T-helper 2 cell (primary cell): ENCODE measurements around the gene MCCD1.
A peak's percentile ranks its signal among the peaks of the same experiment; 100 is the strongest.

Source experiments
- DNase-seq, 5 experiments: peaks; one replicate each; pipeline versions ENCODE4 v3.0.0 to v3.0.0-alpha.2; 2012 to 2022

Gene MCCD1

DNA sequence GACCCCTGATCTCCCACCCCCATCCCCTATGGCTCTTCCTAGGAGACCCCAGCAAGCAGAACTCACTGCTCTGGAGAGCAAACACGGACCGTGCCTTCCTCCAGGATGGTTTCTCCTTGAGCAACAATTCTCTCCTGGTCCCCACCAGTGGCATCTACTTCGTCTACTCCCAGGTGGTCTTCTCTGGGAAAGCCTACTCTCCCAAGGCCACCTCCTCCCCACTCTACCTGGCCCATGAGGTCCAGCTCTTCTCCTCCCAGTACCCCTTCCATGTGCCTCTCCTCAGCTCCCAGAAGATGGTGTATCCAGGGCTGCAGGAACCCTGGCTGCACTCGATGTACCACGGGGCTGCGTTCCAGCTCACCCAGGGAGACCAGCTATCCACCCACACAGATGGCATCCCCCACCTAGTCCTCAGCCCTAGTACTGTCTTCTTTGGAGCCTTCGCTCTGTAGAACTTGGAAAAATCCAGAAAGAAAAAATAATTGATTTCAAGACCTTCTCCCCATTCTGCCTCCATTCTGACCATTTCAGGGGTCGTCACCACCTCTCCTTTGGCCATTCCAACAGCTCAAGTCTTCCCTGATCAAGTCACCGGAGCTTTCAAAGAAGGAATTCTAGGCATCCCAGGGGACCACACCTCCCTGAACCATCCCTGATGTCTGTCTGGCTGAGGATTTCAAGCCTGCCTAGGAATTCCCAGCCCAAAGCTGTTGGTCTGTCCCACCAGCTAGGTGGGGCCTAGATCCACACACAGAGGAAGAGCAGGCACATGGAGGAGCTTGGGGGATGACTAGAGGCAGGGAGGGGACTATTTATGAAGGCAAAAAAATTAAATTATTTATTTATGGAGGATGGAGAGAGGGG lies 44.7 kb downstream of the MCCD1 start:
- no peak for DNase-seq

DNA sequence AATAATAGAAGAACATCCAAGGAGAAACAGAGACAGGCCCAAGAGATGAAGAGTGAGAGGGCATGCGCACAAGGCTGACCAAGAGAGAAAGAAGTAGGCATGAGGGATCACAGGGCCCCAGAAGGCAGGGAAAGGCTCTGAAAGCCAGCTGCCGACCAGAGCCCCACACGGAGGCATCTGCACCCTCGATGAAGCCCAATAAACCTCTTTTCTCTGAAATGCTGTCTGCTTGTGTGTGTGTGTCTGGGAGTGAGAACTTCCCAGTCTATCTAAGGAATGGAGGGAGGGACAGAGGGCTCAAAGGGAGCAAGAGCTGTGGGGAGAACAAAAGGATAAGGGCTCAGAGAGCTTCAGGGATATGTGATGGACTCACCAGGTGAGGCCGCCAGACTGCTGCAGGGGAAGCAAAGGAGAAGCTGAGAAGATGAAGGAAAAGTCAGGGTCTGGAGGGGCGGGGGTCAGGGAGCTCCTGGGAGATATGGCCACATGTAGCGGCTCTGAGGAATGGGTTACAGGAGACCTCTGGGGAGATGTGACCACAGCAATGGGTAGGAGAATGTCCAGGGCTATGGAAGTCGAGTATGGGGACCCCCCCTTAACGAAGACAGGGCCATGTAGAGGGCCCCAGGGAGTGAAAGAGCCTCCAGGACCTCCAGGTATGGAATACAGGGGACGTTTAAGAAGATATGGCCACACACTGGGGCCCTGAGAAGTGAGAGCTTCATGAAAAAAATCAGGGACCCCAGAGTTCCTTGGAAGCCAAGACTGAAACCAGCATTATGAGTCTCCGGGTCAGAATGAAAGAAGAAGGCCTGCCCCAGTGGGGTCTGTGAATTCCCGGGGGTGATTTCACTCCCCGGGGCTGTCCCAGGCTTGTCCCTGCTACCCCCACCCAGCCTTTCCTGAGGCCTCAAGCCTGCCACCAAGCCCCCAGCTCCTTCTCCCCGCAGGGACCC lies 45.6 kb downstream of the MCCD1 start:
- no peak for DNase-seq

DNA sequence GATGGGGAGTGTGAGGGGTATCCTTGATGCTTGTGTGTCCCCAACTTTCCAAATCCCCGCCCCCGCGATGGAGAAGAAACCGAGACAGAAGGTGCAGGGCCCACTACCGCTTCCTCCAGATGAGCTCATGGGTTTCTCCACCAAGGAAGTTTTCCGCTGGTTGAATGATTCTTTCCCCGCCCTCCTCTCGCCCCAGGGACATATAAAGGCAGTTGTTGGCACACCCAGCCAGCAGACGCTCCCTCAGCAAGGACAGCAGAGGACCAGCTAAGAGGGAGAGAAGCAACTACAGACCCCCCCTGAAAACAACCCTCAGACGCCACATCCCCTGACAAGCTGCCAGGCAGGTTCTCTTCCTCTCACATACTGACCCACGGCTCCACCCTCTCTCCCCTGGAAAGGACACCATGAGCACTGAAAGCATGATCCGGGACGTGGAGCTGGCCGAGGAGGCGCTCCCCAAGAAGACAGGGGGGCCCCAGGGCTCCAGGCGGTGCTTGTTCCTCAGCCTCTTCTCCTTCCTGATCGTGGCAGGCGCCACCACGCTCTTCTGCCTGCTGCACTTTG lies 46.7 kb downstream of the MCCD1 start, which contains the start of gene TNF:
TNF (plus strand) TSS at position 231 of the 567 bp plus-strand sequence; CDS start at position 408, 177 bp downstream.
- DNase-seq = peak; percentile 48 to 80 (median 70)

DNA sequence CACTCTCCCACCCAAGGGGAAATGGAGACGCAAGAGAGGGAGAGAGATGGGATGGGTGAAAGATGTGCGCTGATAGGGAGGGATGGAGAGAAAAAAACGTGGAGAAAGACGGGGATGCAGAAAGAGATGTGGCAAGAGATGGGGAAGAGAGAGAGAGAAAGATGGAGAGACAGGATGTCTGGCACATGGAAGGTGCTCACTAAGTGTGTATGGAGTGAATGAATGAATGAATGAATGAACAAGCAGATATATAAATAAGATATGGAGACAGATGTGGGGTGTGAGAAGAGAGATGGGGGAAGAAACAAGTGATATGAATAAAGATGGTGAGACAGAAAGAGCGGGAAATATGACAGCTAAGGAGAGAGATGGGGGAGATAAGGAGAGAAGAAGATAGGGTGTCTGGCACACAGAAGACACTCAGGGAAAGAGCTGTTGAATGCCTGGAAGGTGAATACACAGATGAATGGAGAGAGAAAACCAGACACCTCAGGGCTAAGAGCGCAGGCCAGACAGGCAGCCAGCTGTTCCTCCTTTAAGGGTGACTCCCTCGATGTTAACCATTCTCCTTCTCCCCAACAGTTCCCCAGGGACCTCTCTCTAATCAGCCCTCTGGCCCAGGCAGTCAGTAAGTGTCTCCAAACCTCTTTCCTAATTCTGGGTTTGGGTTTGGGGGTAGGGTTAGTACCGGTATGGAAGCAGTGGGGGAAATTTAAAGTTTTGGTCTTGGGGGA lies 47.4 kb downstream of the MCCD1 start:
- DNase-seq = peak in 1 of 5 experiments; percentile 45

DNA sequence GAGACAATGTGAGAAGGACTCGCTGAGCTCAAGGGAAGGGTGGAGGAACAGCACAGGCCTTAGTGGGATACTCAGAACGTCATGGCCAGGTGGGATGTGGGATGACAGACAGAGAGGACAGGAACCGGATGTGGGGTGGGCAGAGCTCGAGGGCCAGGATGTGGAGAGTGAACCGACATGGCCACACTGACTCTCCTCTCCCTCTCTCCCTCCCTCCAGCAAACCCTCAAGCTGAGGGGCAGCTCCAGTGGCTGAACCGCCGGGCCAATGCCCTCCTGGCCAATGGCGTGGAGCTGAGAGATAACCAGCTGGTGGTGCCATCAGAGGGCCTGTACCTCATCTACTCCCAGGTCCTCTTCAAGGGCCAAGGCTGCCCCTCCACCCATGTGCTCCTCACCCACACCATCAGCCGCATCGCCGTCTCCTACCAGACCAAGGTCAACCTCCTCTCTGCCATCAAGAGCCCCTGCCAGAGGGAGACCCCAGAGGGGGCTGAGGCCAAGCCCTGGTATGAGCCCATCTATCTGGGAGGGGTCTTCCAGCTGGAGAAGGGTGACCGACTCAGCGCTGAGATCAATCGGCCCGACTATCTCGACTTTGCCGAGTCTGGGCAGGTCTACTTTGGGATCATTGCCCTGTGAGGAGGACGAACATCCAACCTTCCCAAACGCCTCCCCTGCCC lies 48.3 kb downstream of the MCCD1 start:
- DNase-seq = peak in 2 of 5 experiments; percentile 73 to 90

DNA sequence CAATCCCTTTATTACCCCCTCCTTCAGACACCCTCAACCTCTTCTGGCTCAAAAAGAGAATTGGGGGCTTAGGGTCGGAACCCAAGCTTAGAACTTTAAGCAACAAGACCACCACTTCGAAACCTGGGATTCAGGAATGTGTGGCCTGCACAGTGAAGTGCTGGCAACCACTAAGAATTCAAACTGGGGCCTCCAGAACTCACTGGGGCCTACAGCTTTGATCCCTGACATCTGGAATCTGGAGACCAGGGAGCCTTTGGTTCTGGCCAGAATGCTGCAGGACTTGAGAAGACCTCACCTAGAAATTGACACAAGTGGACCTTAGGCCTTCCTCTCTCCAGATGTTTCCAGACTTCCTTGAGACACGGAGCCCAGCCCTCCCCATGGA lies 48.8 kb downstream of the MCCD1 start:
- DNase-seq = no peak

DNA sequence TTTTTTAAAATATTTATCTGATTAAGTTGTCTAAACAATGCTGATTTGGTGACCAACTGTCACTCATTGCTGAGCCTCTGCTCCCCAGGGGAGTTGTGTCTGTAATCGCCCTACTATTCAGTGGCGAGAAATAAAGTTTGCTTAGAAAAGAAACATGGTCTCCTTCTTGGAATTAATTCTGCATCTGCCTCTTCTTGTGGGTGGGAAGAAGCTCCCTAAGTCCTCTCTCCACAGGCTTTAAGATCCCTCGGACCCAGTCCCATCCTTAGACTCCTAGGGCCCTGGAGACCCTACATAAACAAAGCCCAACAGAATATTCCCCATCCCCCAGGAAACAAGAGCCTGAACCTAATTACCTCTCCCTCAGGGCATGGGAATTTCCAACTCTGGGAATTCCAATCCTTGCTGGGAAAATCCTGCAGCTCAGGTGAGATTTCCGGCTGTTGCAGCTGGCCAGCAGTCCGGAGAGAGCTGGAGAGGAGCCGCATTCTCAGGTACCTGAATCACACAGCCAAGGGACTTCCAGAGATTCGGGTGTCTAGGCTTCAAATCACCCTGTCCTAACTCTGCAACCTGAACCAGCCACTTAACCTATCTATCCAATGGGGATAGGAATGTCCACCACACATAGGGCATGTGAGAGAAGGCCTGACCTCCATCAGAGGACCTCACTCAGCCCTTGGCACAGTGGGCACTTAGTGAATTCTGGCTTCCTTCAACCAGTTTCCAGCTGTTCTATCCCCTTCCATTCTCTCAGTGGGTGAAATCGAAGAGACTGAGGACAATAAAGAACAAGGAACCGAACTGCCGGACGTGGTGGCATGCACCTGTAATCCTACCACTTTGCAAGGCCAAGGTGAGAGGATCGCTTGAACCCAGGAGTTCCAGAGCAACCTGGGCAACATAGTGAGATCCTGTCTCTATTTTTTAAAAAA lies 49.7 kb downstream of the MCCD1 start:
- no peak for DNase-seq

DNA sequence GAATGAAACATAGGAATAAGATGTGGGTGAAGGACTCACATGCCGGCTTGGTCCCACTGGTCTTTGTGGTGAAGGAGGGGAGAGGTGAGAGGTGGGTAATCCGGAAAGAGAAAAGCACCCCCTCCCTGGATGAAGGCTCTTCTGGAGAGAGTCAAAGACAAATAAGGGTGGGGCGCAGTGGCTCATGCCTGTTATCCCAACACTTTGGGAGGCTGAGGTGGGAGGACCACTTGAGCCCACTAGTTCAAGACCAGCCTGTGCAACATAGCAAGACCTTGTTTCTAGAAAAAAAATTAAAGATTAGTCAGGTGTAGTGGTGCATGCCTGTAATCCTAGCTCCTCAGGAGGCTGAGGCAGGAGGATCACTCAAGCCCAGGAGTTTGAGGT lies 50.4 kb downstream of the MCCD1 start:
- no peak for DNase-seq
